GM12891 (cell line): Measurements from ENCODE around the gene CD177.

Experiments used
- PAX5 ChIP-seq: IDR thresholded peaks from 2 replicates; pipeline ENCODE4 v1.6.1; 2011; ENCODE audit warnings: low read length, moderate library complexity, mild to moderate bottlenecking; ENCODE audit not compliant: insufficient read depth, severe bottlenecking
- POLR2A ChIP-seq: IDR thresholded peaks from 2 replicates; pipeline ENCODE4 v1.6.1; 2011; ENCODE audit warnings: low read depth, low read length, control low read depth
- POLR2AphosphoS5 ChIP-seq: IDR thresholded peaks from 2 replicates; pipeline ENCODE4 v1.6.1; 2011; ENCODE audit warnings: low read depth, low read length, control low read depth
- POU2F2 ChIP-seq: IDR thresholded peaks from 2 replicates; pipeline ENCODE4 v1.6.1; 2011; ENCODE audit warnings: low read depth, mild to moderate bottlenecking, control low read depth, low read length, moderate library complexity
- SPI1 ChIP-seq: IDR thresholded peaks from 2 replicates; pipeline ENCODE4 v1.6.1; 2011; ENCODE audit warnings: low read depth, low read length, control low read depth
- TAF1 ChIP-seq: IDR thresholded peaks from 2 replicates; pipeline ENCODE4 v1.6.1; 2011; ENCODE audit warnings: low read depth, low read length, control low read depth

GRCh38 chr19:43318796-43319314, 34.6 kb upstream of the CD177 start:
- TF ChIP-seq POLR2AphosphoS5 (no peak), TAF1 (no peak), POLR2A (no peak), POU2F2 (no peak), SPI1 (no peak), PAX5 (no peak)
